Measurements from ENCODE around the gene EFCAB6.

The EFCAB6 gene

GRCh38 chr22:43550024-43550620, 262.0 kb downstream of the EFCAB6 start:
- H3K4me3 Mint-ChIP-seq: no peak overlapping the region
- H3K4me1 Mint-ChIP-seq: no peaks in the 10 kb centered on the region
- H3K36me3 Mint-ChIP-seq (ENCODE audit: low read depth): no peaks in the 10 kb centered on the region
- TF ChIP-seq CTCF (IDR thresholded peaks at IDR 0.05): no peak
- DNase-seq: no peak
- no peak overlapping the region for H3K27ac Mint-ChIP-seq
- peaks cover 13% of the 10 kb centered on the region for H3K27me3 Mint-ChIP-seq (ENCODE audit: low read depth, poor library complexity)
- H3K9me3 Mint-ChIP-seq: peaks cover 27% of the 10 kb centered on the region

- Mint-ChIP-seq H3K4me1 (no peaks in the 10 kb centered on the region), H3K27me3 (ENCODE audit: low read depth, poor library complexity) (peaks cover 21% of the 10 kb centered on the region), H3K27ac (no peak overlapping the region), H3K9me3 (no peaks in the 10 kb centered on the region), H3K4me3 (no peak overlapping the region), H3K36me3 (ENCODE audit: low read depth) (no peaks in the 10 kb centered on the region)
- DNase-seq: no peak
- TF ChIP-seq CTCF (IDR thresholded peaks at IDR 0.05): no peak
Measured at GRCh38 chr22:43546186-43546585, 265.9 kb downstream of the EFCAB6 start.

GRCh38 chr22:43544289-43544673, 267.8 kb downstream of the EFCAB6 start:
- no peak for DNase-seq
- Mint-ChIP-seq H3K4me3 (no peak overlapping the region), H3K27me3 (ENCODE audit: low read depth, poor library complexity) (peaks cover 19% of the 10 kb centered on the region), H3K27ac (no peak overlapping the region), H3K4me1 (no peaks in the 10 kb centered on the region), H3K9me3 (no peaks in the 10 kb centered on the region), H3K36me3 (ENCODE audit: low read depth) (no peaks in the 10 kb centered on the region)
- no peak for TF ChIP-seq CTCF (IDR thresholded peaks at IDR 0.05)

DNA sequence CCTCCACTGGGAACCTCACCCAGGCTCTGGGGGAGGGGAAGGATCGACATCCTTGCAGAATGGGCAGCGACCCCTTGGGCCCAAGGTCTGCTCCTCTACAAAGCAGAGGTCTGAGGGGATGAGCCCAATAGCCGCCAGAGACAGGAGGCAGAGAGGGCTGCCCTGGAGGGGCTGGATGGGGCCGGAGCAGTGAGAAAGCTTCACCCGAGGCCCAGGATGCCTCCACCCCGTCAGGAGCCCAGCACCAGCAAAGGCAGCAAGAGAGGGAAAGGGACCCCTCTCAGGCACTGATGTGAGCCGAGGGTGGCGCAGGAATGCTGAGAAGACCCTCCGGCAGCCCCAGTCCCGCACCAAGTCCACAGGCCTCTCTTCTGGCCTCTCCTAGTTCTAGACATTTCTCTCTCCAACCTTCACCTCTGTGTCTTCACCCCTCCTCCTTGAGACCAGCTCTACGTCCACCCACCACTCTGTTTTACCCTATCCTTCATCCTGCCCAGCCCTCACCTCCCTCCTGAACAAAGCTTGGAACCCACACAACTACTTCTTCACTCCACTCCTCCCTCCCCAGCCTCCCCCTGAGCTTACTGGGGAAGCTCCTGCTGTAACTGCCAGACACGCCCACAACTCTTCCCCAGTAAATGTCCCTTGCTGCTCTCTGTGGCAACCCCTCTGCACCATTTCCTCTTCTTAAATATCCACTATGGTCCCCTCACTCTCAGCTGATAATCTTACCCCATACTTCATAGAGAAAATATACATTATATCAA, 268.4 kb downstream of the EFCAB6 start:
- peaks cover 23% of the 10 kb centered on the region for H3K27me3 Mint-ChIP-seq (ENCODE audit: low read depth, poor library complexity)
- H3K4me3 Mint-ChIP-seq: no peak overlapping the region
- H3K27ac Mint-ChIP-seq: no peak overlapping the region
- DNase-seq: no peak
- no peaks in the 10 kb centered on the region for H3K4me1 Mint-ChIP-seq
- TF ChIP-seq CTCF (IDR thresholded peaks at IDR 0.05): no peak
- H3K9me3 Mint-ChIP-seq: no peaks in the 10 kb centered on the region
- no peaks in the 10 kb centered on the region for H3K36me3 Mint-ChIP-seq (ENCODE audit: low read depth)

GRCh38 chr22:43542681-43543521, 269.2 kb downstream of the EFCAB6 start:
- Mint-ChIP-seq H3K9me3 (peaks cover 4% of the 10 kb centered on the region), H3K36me3 (ENCODE audit: low read depth) (no peaks in the 10 kb centered on the region), H3K4me1 (no peaks in the 10 kb centered on the region), H3K27ac (no peak overlapping the region), H3K27me3 (ENCODE audit: low read depth, poor library complexity) (peaks cover 27% of the 10 kb centered on the region), H3K4me3 (no peak overlapping the region)
- DNase-seq: no peak
- no peak for TF ChIP-seq CTCF (IDR thresholded peaks at IDR 0.05)

All from nephron progenitor cell (in vitro differentiated cells).